A549 treated with CORT108297 at 1 μM for 4 hours (cell line): ENCODE results near the gene TRMT10B. TPM values are rescaled to one million over a fixed set of nuclear protein-coding genes. Genes with fewer than 3 reads are reported as not detected.

Experiments
- total RNA-seq: library from RNA; stranded (reverse); fragments of 200-300 nt; extraction: Qiagen RNA extraction; gene quantifications from 5 replicates; pipeline ENCODE4 v1.2.3, GENCODE V29; 2022

Gene TRMT10B
- 5.4 to 7.3 TPM (median 5.8 TPM) in 5 replicates for total RNA-seq

GRCh38 chr9:37753489-37754190 is at the start of gene TRMT10B:
Gene TRMT10B, plus strand, starts transcription at chr9:37753805. Its CDS starts 8,127 bp downstream, at chr9:37761932.

DNA sequence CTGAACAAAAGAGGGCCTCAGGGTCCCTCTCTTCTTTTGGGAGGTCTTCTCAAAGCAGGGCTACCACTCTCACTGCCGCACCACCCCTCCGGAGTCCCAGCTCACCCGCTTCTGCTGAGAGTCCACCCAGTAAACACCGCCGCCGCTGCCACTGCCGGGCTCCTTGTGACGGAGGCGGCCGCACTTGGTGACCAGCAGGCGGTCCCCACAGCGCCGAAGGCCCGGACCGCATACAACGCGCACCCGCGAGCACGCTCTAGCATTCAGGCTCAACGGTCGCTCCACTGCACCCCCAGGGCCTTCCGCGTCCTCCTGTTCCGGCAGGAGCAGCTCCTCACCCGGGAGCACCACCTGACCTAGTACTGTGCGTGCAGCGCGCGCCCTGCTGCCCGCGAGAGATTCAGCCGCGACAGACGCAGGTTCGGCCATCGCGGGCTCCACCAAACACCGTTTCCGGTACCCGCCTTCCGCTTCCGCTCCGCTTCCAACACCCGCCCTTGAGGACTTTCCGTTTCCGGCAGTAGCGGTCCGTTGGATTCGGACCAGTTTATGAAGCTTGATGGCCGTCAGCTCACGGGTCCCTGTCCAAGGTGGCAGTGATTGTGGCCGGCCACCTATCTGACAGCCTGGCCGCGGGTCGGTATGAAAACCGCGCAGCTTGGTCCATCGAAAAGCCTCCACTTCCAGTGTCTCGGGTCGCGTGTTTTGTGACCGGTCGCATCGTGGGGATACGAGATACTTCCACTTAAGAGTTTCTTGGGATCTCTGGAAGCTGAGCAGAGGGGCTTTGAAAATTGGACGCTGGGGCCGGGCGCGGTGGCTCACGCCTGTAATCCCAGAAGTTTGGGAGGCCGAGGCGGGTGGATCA is 31.2 kb downstream of the TRMT10B start, which contains the start of gene EXOSC3:
Gene EXOSC3, minus strand, starts transcription at position 449 of the 868 bp plus-strand sequence. Its CDS starts 20 bp downstream, at position 429.

GRCh38 chr9:37800631-37801286 is 47.2 kb downstream of the TRMT10B start, which contains the start of gene DCAF10:
Gene DCAF10, plus strand, starts transcription at chr9:37800797. Its CDS starts 70 bp downstream, at chr9:37800867.

Other genes starting within 250 kb of the TRMT10B start
- gene FBXO10, start 177.4 kb upstream of the TRMT10B start, total RNA-seq = 5.7 to 8.3 TPM (median 6.9 TPM) in 5 replicates
- gene TOMM5, start 161.2 kb upstream of the TRMT10B start, total RNA-seq = 296 to 357 TPM (median 336 TPM) in 5 replicates
- 0.03 to 0.05 TPM (median 0.04 TPM) in 4 of 5 replicates, not detected in the other for gene FRMPD1, start 102.9 kb upstream of the TRMT10B start, total RNA-seq
- 78.0 to 85.8 TPM (median 80.6 TPM) in 5 replicates for gene EXOSC3, start 31.3 kb downstream of the TRMT10B start, total RNA-seq
- 10.7 to 14.4 TPM (median 11.4 TPM) in 5 replicates for gene DCAF10, start 47.0 kb downstream of the TRMT10B start, total RNA-seq
- gene SLC25A51, start 150.3 kb downstream of the TRMT10B start, total RNA-seq = 16.8 to 21.5 TPM (median 18.8 TPM) in 5 replicates